Ovary (tissue), 9 donors: Measurements from ENCODE around the gene BMPR1A. TPM values are rescaled to one million over a fixed set of nuclear protein-coding genes. Genes with fewer than 3 reads are reported as not detected.

Experiments
- DNase-seq, 5 donors: peaks; one replicate each; pipeline ENCODE4 v3.0.0-alpha.2; 2019 to 2020
- H3K27ac ChIP-seq, 2 donors: fragments of 200-600 bp; one replicate each; pipeline versions ENCODE4 v1.5.1 to v1.8.0; 2019 to 2022
- H3K27me3 ChIP-seq: fragments of 200-600 bp; one replicate; pipeline ENCODE4 v1.8.0; 2022
- H3K36me3 ChIP-seq: fragments of 200-600 bp; sonication (generic); one replicate; pipeline ENCODE4 v1.5.1; 2019
- H3K4me1 ChIP-seq: one replicate; pipeline ENCODE4 v1.8.1; 2013; ENCODE audit warnings: mild to moderate bottlenecking, moderate library complexity; ENCODE audit not compliant: insufficient read depth
- H3K4me3 ChIP-seq: fragments of 200-600 bp; sonication (generic); one replicate; pipeline ENCODE4 v1.5.1; 2017
- H3K9me3 ChIP-seq, 2 donors: fragments of 200-600 bp in 1 of 2; sonication (generic) in 1 of 2; one replicate each; pipeline versions ENCODE4 v1.5.1 to v1.8.1; 2013 to 2019; ENCODE audit warnings: mild to moderate bottlenecking in 1 of 2, moderate library complexity in 1 of 2
- EP300 ChIP-seq: sonication (generic); formaldehyde crosslinking; IDR thresholded peaks from one replicate; pipeline ENCODE4 v1.6.1; 2017; ENCODE audit warnings: antibody characterized with exemption
- POLR2A ChIP-seq: fragments of 450-650 bp; IDR thresholded peaks from one replicate; pipeline ENCODE4 v1.6.1; 2017; ENCODE audit warnings: antibody characterized with exemption, mild to moderate bottlenecking, moderate library complexity
- WGBS, 3 donors: extraction: QIAGEN DNeasy Blood & Tissue Kit in 1 of 3; methylation state at CpG; one replicate each; pipeline versions ENCODE4 v1.1.5 to v1.1.7; 2013 to 2017; 5-methylcytosine and 5-hydroxymethylcytosine counted together
- intact Hi-C, 4 donors: fragments of 100-400 bp; cut with DNase I; formaldehyde crosslinking; loops; one replicate each; pipeline versions ENCODE4 v1.11.0 to v1.15.1; 2022 to 2023
- polyA plus RNA-seq, 2 donors: library from polyadenylated mRNA; stranded (reverse); fragments of 200-250 nt in 1 of 2; fragments of 350-450 nt in 1 of 2; fragmentation: Illumina TruSeq in 1 of 2; extraction: RNeasy Lipid Tissue Mini Kit (QIAGEN cat#74804) in 1 of 2; gene quantifications; one replicate each; pipeline ENCODE4 v1.2.3, GENCODE V29; 2013 to 2014
- total RNA-seq, 7 donors: library from RNA; depleted of rRNA in 2 of 7; stranded (reverse); fragments of >200 nt in 2 of 7; fragmentation: NEBNext Ultra II Directional in 3 of 7; extraction: Animal tissue kit (Norgen Biotek cat#: 25700) in 3 of 7; gene quantifications; one replicate each; pipeline versions ENCODE4 v1.1.0 to v1.2.4, GENCODE V29; 2016 to 2023
- TF ChIP-seq, protein P1 (sequence below), 3 donors: fragments of 450-650 bp in 2 of 3; fragments of 200-600 bp in 1 of 3; IDR thresholded peaks; one replicate each; pipeline versions ENCODE4 v1.5.1 to v1.8.0; 2016 to 2022; ENCODE audit warnings: antibody characterized with exemption in 3 of 3, mild to moderate bottlenecking in 1 of 3
- donor health status: DM: no; HTN: no; CAD: no; lungs with moderate emphysema.
- donor health status: DM: no; HTN: no; CAD: no.
- donor health status: Bipolar disorder and iron deficiency.
- donor health status: DM: yes; HTN: yes; CAD: no.
- donor health status: DM: no; HTN: no; CAD: no.
- donor health status: DM: yes; HTN: yes; CAD: no.

The BMPR1A gene
- total and polyA plus RNA-seq, 9 donors, result 19.0 to 77.9 (median 55.8) TPM

DNA sequence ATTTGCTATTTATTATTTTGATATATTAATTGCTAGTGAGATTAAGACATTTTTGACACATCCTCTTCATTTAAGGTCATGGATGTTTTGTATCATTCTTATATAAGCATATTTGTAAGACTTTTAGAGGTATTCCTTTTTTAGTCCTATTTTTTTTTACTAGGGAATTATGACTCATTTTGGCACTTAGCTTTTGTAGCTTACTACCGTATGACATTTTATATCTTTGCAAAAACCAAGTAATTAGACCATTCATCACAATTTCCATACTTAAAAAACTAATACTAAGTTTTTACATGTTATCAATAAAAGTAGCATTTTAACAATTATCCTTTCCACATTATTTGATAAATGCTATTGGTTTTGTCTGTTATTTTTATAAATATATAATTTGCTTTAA is 41.6 kb downstream of the BMPR1A start:
- TF ChIP-seq EP300, result no peak
- TF ChIP-seq, protein P1, sequence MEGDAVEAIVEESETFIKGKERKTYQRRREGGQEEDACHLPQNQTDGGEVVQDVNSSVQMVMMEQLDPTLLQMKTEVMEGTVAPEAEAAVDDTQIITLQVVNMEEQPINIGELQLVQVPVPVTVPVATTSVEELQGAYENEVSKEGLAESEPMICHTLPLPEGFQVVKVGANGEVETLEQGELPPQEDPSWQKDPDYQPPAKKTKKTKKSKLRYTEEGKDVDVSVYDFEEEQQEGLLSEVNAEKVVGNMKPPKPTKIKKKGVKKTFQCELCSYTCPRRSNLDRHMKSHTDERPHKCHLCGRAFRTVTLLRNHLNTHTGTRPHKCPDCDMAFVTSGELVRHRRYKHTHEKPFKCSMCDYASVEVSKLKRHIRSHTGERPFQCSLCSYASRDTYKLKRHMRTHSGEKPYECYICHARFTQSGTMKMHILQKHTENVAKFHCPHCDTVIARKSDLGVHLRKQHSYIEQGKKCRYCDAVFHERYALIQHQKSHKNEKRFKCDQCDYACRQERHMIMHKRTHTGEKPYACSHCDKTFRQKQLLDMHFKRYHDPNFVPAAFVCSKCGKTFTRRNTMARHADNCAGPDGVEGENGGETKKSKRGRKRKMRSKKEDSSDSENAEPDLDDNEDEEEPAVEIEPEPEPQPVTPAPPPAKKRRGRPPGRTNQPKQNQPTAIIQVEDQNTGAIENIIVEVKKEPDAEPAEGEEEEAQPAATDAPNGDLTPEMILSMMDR (IDR thresholded peaks at IDR 0.05), result no peak
- TF ChIP-seq POLR2A, result no peak
- no peak overlapping the region for H3K27ac ChIP-seq
- intact Hi-C loops, result no loop called here

DNA sequence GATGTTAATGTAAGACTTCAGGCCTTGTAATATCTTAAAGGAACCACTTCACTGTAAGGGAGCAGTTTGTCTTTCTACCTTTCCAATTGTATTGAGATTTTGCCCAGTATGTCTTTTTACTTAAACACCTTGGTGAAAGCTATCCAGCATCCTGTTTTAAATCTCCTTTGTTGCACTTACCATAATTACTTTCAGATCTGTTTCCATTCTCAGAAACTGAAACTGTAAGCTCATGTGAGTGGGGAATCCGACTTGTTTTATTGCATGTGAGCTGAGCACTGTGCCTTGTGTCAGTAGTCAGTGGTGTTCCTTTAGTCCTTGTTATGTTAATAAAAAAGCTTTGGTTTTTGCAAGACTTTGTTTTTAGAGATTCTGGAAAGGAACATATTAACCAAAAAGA is 42.2 kb downstream of the BMPR1A start:
- WGBS, 3 donors, result 7 to 24% (median 13%) methylated on average over 1 of the region's 1 CpG
- no peak overlapping the region for H3K27ac ChIP-seq
- no peak for DNase-seq
- no peaks in the 10 kb centered on the region for H3K36me3 ChIP-seq
- intact Hi-C loops, result no loop called here
- H3K4me3 ChIP-seq, result no peak overlapping the region
- peaks cover 5% of the 10 kb centered on the region for H3K4me1 ChIP-seq
- TF ChIP-seq POLR2A (no peak), EP300 (no peak)
- TF ChIP-seq, protein P1 (IDR thresholded peaks at IDR 0.05), result no peak
- no peaks in the 10 kb centered on the region for H3K27me3 ChIP-seq
- H3K9me3 ChIP-seq, result no peaks in the 10 kb centered on the region

More for the DNA sequence above, 41.6 kb downstream of the BMPR1A start:
- Histone ChIP-seq H3K4me1 (peaks cover 5% of the 10 kb centered on the region), H3K36me3 (no peaks in the 10 kb centered on the region), H3K9me3 (no peaks in the 10 kb centered on the region), H3K4me3 (no peak overlapping the region), H3K27me3 (no peaks in the 10 kb centered on the region)
- no peak for DNase-seq
- 9 to 22% (median 15%) methylated on average over 1 of the region's 1 CpG for WGBS, 3 donors

DNA sequence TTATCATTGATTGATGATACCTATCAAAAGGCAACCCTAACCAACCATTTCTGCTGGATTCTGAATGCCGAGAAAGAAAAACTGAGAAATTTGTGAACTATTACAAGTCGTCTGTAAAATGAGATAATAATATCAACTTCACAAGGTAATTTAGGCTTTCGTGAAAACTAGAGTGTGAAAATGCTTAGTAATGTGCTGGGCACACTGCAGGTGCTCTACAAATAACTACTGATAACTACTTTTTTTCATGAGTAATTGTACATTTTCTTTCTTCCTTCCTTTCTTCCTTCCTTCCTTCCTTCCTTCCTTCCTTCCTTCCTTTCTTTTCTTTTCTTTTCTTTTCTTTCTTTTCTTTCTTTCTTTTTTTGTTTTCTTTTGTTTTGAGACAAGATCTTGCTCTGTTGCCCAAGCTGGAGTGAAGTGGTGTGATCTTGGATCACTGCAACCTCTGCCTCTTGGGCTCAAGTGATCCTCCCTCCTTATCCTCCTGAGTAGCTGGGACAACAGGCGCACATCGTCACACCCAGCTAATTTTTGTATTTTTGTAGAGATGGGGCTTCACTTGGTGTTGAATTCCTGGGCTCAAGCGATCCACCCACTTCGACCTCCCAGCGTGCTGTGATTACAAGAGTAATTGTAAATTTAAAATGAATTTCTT is 42.9 kb downstream of the BMPR1A start:
- H3K4me3 ChIP-seq, result no peak overlapping the region
- H3K27me3 ChIP-seq, result no peaks in the 10 kb centered on the region
- no peaks in the 10 kb centered on the region for H3K9me3 ChIP-seq
- intact Hi-C loops, result no loop called here
- TF ChIP-seq, protein P1 (IDR thresholded peaks at IDR 0.05), result no peak
- H3K27ac ChIP-seq, result no peak overlapping the region
- WGBS, 3 donors, result 68 to 77% (median 77%) methylated on average over 8 of the region's 8 CpGs
- DNase-seq, result no peak
- no peaks in the 10 kb centered on the region for H3K36me3 ChIP-seq
- peaks cover 5% of the 10 kb centered on the region for H3K4me1 ChIP-seq

DNA sequence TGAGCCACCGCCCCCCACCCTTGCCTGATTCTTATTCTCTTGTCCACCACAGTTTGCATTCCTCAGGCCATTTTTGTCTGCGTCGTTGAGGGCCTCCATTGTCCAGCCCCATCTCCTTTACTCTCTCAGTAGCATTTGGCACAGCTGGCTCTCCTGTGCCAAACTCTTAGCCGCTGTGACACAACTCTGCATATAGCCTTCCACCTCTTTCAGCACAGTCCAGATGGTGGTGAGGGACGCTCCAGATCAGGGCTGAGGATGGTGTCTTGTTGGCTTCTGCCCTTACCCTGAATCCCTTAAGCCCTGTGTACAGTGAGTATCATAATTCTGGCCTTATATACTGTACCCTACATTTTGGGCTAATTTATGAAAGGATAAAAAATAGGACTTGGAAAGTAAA is 45.6 kb downstream of the BMPR1A start:
- H3K36me3 ChIP-seq, result no peaks in the 10 kb centered on the region
- H3K9me3 ChIP-seq, result no peaks in the 10 kb centered on the region
- H3K4me3 ChIP-seq, result no peak overlapping the region
- TF ChIP-seq EP300, result no peak
- TF ChIP-seq, protein P1 (IDR thresholded peaks at IDR 0.05), result no peak
- no peak for TF ChIP-seq POLR2A
- no peak overlapping the region for H3K27ac ChIP-seq
- H3K4me1 ChIP-seq, result peaks cover 3% of the 10 kb centered on the region
- WGBS, 3 donors, result 94 to 96% (median 95%) methylated on average over 5 of the region's 5 CpGs
- intact Hi-C loops, result no loop called here
- no peaks in the 10 kb centered on the region for H3K27me3 ChIP-seq
- DNase-seq, result no peak
